GM18520 (cell line): ENCODE results near the gene ZNF827.

Experiments used
- ATAC-seq: cut with Tn5 transposase; IDR thresholded peaks from one replicate; pipeline ENCODE4 v1.9.1; 2021; ENCODE audit not compliant: unreplicated experiment

The ZNF827 gene

DNA sequence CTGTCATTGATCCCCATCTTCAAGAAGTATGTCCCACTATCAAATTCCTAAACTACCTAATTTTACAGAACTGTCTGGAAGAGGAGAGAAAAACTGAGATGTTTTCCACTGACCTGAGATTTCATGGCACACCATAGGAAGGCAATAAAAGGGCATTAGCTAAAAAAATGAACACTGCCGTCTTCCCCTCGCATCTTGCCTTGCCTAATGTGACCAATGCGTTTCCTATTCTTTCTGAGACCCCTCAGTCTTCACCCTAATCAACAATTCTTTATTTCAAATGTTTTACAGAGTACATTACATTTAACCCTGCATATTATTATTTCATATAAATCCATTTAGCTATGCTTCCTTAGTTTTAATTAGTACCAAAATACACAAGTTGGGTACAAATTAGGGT is 43.6 kb downstream of the ZNF827 start:
- no peak for ATAC-seq

DNA sequence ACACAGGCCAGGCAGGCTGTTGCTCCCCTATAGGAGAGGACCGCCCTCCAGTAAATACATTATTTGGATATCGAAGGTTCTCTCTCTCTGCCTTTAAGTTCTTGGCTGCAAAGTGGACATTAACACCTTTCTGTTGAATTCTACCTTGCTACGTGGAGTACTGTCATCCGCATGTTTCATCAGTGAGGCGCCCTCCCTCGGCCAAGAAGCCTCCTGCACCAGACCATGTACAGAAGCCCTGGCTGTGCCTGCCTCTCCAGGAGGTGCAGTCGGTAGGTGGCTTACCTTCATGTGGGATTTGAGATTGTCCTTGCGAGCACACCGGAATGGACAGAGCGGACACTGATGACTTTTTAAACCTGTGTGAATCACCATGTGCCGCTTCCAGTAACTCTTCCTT is 46.7 kb downstream of the ZNF827 start:
- no peak for ATAC-seq

- no peak for ATAC-seq
These were observed 47.9 kb downstream of the ZNF827 start for GRCh38 chr4:145890689-145891088.

DNA sequence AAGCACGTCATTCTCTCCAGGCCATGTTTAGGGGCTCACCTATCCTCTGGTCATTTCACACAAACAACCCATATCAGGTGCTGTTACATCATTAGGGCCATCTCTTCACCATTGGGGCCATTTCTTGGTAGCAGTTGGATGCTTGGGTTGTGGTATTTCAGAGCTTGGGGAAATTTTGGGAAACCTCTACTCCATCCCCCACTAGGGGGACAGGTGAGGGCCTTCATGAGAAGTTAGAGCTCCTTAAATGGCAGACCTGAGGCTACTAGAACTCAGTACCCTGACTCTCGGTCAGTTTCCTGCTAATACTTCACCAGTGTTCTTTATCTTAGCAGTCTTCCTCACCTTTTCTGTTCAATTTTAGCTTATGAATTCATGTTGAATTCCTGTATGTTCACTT is 50.2 kb downstream of the ZNF827 start:
- ATAC-seq, result no peak

DNA sequence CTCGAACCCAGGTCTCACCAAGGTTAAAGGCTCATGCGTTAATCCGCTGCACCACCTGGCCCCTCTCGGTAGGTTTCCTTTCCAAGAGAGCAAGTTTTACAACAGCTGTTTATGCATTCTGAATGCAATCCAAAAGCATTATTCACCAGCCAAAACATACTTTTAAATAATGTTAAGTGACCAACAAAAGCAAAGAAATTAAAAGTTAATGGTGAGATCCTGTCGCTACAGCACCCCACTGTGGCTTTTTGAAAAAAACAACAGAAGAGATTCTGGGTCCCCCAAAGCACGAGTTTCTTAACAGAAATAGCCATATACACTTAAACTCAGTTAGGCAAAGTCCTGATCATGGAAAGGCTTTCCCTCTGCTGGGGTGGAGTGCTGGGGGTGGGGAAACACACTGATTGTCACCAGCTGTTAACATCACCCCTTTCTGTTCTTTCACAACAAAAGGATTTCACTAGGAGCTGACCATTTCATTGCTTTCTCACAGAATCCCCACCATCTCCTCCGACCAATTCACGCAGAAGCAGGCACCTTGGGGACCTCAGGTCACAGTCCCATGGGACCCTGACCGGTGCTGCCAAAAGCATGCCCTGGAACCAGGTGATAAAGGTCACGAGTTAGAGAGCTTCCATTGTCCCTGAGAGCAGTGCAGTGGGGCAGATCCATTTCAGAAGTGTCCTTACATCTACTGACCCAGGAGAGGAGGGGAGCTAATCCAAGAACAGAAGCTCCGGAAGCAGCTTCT is 51.2 kb downstream of the ZNF827 start:
- no peak for ATAC-seq

GRCh38 chr4:145886871-145887240 is 51.8 kb downstream of the ZNF827 start:
- no peak for ATAC-seq

DNA sequence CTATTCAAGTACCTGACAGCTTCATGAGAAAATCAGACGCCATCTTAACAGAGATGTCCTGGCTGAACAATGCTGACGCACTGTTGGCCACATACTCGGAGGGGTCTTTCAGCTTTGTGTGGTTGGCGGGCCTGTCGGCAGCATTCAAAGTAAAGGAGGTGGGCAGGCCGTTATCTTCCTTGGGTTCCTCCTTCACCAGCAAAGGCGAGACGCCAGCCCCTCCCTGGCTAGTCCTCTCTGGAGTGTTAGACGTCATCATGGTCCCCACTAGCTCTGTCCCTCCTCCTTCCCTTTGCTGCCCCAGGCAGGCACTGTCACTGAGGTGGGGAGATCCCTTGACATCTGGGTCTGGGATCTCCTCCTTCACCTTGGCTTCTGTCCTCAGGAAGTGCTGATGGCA is 53.0 kb downstream of the ZNF827 start:
- no peak for ATAC-seq

- ATAC-seq, result no peak
These were observed 53.8 kb downstream of the ZNF827 start for GRCh38 chr4:145884775-145885174.

GRCh38 chr4:145883101-145883694 is 55.4 kb downstream of the ZNF827 start:
- no peak for ATAC-seq

DNA sequence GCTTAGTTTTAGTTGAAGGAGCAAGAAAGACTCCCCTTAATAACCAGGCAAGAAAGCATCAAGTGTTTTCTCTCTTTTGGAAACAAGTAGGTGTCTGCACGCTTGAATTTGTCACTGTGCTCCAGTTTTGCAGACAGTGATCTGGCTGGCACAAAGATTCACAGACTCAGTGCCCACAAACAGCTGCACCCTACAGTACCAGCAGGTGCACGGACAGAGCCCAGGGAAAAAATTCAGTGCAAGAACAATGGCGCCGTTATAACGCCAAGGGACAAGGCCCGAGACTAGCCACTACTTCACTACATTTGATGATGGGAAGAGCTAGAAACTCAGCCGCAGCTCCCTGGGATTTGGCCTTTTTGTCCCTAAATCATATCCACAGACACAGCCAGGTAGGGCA is 56.0 kb downstream of the ZNF827 start:
- ATAC-seq, result no peak

DNA sequence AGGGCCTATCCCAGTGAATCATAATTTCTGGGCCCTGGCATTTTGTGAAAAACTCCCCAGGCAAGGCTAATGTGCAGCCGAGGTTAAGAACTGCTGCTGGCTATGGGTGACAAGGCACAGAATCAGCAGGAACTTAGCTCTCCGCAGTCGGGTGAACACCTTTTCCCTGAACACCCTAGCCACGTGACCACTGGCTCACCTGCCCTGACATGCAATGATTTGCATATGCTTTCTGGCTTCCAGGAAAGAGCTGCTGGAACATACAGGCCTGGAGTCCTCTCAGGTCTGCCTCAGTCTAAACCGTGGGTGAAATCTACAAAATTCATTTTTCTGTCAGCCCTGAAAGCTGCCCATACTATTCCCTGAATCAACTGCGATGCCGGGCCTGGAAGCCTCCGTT is 56.6 kb downstream of the ZNF827 start:
- ATAC-seq, result no peak

DNA sequence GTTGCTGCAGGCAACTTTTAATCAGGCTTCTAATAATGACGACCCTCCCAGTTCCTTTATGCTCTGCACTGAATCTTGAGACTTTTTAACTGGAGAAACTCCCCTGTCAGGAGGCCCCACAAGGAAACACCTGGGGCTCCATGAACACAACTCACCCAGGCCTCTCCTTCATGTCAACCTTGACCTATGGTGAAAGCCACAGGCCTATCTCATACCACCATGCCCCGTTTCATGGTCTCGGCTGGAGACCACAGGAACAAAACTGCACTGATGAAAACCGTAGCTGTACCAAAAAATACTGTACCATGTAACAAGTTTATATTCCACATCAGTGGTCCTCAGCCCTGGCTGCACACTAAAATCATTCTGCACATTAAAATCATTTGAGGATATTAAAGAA is 57.0 kb downstream of the ZNF827 start:
- no peak for ATAC-seq

DNA sequence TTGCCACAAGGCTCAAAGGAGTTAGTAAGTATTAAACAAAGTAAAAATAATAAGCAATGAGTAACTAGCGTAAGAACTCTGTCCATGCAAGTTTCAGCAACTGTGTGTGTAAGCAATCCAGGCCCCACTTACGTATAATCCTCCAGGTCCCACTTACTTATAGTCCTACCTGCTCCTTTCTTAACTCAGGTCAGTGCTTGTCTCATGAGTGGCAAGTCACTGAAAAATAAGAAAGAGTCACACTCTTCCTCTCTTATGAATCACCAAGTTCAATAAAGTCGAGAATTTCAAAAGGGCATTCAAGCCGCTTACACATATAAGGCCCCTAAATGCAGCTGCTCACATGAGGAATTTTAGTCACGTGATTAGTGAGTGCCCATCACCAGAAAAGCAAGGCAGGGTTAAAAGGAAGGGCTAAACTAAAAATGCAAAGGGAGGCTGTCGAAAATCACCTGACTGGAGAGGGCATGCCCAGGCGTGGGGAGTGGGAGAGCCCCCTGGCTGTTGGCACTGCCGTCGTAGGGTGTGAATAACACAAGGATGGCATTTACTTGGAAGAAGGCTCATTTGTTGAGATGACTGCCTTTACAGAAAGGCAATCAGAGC is 58.2 kb downstream of the ZNF827 start:
- no peak for ATAC-seq

DNA sequence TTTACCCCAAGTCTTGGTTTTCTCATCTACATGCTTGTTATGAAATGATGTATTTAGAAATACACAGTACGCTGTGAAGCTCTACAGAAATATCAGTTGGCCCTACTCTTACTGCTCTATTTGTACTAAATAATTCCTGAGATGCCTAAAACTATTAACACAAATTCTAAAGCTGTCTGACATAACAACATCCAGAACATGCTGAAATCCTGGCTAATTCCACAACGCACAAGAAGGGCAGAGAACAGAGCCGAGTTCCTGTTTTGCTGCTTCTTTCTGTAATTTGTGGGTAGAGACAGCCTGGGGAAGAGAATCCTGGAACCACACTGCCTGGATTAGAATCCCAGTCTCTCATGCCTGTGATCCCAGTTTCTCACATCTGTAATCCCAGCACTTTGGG is 59.0 kb downstream of the ZNF827 start:
- no peak for ATAC-seq

- no peak for ATAC-seq
These were observed 59.9 kb downstream of the ZNF827 start for GRCh38 chr4:145878501-145879435.

GRCh38 chr4:145876531-145877180 is 62.0 kb downstream of the ZNF827 start:
- ATAC-seq, result no peak

DNA sequence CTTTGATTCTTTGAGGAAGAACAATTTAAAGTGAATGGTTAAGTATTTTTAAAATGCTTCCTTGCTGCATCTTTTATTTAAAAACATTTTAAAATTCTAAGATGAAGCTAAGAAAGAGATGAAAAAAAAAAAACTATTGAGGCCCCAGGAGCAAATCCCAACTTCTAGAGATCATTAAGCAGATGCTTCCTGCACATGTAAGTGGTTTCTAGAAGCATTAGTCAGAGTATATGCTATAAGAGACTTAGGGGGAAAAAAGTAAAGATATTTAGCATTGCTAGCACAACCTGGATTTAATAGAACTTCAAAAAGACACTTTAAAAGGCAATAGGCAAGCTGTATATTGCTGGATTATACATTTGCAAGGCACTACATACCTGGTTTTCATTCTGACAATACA is 64.7 kb downstream of the ZNF827 start:
- no peak for ATAC-seq

- ATAC-seq, result no peak
These were observed 67.4 kb downstream of the ZNF827 start for GRCh38 chr4:145871209-145871608.

DNA sequence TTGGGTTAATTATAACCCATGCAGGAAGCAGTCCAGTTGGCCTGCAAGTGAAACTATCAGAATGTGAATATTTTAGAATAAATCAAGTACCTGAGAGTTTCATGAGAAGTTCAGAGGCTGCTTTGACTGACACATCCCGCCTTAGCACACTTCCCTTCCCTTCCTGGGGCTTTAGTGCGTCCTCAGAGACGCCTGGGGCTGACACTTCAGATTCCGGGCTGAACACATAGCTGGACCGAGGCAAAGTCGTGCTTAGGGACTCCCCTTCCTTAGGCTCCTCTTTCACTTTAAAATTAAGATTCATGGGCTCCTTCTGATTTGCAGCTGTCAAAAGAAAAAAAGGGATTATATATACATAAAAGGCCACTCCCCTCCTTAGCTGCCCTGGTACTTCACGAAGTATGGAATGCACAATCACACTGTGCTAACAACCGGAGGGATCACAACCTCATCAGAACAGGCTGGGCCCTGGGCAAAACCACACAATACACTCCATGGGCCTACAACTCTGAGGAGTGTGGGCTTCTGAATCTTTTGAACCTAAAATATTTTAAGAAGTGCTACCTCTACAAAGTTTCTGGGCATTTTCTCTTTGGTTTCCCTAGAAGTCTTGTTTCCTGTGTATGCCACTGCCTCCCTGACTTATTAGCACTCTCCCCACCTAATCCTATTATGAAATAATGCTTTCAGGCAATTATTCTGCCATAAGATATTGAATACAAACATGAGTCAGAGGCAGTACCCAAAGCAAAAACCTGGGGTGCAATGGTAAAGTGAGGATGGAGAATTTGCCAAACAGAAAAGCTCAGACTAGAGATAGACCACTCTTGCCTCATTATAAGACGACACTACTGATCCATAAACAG is 68.2 kb downstream of the ZNF827 start:
- ATAC-seq, result no peak
